K562 (cell line): ENCODE measurements around the gene CHML.

Experiments used
- ASH1L ChIP-seq: fragments of 450-650 bp; IDR thresholded peaks from 2 replicates; pipeline ENCODE4 v1.6.1; 2018; ENCODE audit warnings: borderline replicate concordance, mild to moderate bottlenecking, low read depth; ENCODE audit not compliant: partially characterized antibody
- CBX8 ChIP-seq: fragments of 200-600 bp; sonication (generic); IDR thresholded peaks from 2 replicates; pipeline ENCODE4 v1.6.1; 2012; ENCODE audit warnings: borderline replicate concordance, mixed run types, low read depth, mild to moderate bottlenecking, moderate library complexity, mixed read lengths, low read length, control low read depth, inconsistent platforms; ENCODE audit not compliant: poor library complexity, severe bottlenecking; ENCODE audit errors: extremely low read depth
- DNMT1 ChIP-seq: fragments of 450-650 bp; IDR thresholded peaks from 2 replicates; pipeline ENCODE4 v1.6.1; 2016; ENCODE audit warnings: antibody characterized with exemption, mild to moderate bottlenecking
- FOXJ2 ChIP-seq: fragments of 200-800 bp; sonication (Bioruptor generic); IDR thresholded peaks from 2 replicates; pipeline ENCODE4 v1.6.1; 2016; ENCODE audit warnings: missing genetic modification characterization, missing compliant biosample characterization
- GABPA ChIP-seq: fragments of 200-800 bp; sonication (Bioruptor generic); conservative IDR thresholded peaks from 2 replicates; pipeline ENCODE4 v1.6.1; 2016; ENCODE audit warnings: low read depth, missing genetic modification characterization, missing compliant biosample characterization
- POLR2A ChIP-seq: fragments of 450-650 bp; conservative IDR thresholded peaks from 2 replicates; pipeline ENCODE4 v1.6.1; 2016
- POLR2AphosphoS5 ChIP-seq: IDR thresholded peaks from 2 replicates; pipeline ENCODE4 v1.6.1; 2011; ENCODE audit warnings: mild to moderate bottlenecking, low read depth, low read length, moderate library complexity; ENCODE audit not compliant: control insufficient read depth, insufficient read depth
- POU5F1 ChIP-seq: fragments of 150-350 bp; IDR thresholded peaks from 2 replicates; pipeline ENCODE4 v1.6.1; 2014; ENCODE audit warnings: borderline replicate concordance, low read length, low read depth, mild to moderate bottlenecking; ENCODE audit not compliant: partially characterized antibody
- RBM34 ChIP-seq: fragments of 200-400 bp; formaldehyde crosslinking; IDR thresholded peaks from 2 replicates; pipeline ENCODE4 v1.6.1; 2018; ENCODE audit warnings: low read length, borderline replicate concordance; ENCODE audit not compliant: insufficient read depth
- SMARCC2 ChIP-seq: fragments of 450-650 bp; IDR thresholded peaks from 2 replicates; pipeline ENCODE4 v1.6.1; 2017; ENCODE audit warnings: antibody characterized with exemption, moderate library complexity, mild to moderate bottlenecking, low read depth
- TF ChIP-seq, protein P1 (sequence below): fragments of 450-650 bp; IDR thresholded peaks from 2 replicates; pipeline ENCODE4 v1.6.1; 2016
- TF ChIP-seq, protein P2 (sequence below): sonication (generic); formaldehyde crosslinking; IDR thresholded peaks from 2 replicates; pipeline ENCODE4 v1.8.0; 2022; ENCODE audit warnings: mild to moderate bottlenecking, missing genetic modification reagents
- TF ChIP-seq, protein P3 (sequence below): IDR thresholded peaks from 2 replicates; pipeline ENCODE4 v1.6.1; 2011; ENCODE audit warnings: borderline replicate concordance, low read depth, mild to moderate bottlenecking, moderate library complexity, low read length; ENCODE audit not compliant: insufficient read depth, poor library complexity, severe bottlenecking

DNA sequence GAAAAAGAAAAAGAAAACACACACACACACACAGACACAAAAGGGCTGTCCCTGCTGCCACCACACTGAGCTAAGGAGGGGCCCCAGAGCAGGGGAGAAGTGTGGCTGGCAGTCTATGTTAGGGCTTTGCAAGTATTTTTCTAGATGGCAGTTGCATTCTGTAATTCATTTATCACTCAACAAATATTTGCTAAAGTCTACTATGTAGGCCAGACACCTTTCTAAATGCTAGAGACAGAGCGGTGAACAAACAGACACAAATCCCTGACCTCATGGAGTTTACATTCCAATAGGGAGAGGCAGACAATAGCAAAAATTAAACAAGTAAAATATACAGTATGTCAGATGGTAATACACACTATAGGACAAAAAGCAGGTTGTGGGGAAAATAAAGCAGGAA, 32.1 kb upstream of the CHML start:
- TF ChIP-seq, protein P1, sequence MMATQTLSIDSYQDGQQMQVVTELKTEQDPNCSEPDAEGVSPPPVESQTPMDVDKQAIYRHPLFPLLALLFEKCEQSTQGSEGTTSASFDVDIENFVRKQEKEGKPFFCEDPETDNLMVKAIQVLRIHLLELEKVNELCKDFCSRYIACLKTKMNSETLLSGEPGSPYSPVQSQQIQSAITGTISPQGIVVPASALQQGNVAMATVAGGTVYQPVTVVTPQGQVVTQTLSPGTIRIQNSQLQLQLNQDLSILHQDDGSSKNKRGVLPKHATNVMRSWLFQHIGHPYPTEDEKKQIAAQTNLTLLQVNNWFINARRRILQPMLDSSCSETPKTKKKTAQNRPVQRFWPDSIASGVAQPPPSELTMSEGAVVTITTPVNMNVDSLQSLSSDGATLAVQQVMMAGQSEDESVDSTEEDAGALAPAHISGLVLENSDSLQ: no peak
- no peak for TF ChIP-seq POLR2A
- no peak for TF ChIP-seq CBX8
- no peak for TF ChIP-seq SMARCC2
- TF ChIP-seq, protein P2, sequence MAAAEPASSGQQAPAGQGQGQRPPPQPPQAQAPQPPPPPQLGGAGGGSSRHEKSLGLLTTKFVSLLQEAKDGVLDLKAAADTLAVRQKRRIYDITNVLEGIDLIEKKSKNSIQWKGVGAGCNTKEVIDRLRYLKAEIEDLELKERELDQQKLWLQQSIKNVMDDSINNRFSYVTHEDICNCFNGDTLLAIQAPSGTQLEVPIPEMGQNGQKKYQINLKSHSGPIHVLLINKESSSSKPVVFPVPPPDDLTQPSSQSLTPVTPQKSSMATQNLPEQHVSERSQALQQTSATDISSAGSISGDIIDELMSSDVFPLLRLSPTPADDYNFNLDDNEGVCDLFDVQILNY: no peak
- TF ChIP-seq RBM34: no peak
- no peak for TF ChIP-seq POLR2AphosphoS5
- TF ChIP-seq DNMT1: no peak
- no peak for TF ChIP-seq FOXJ2 (tag)
- TF ChIP-seq GABPA (tag): no peak
- TF ChIP-seq POU5F1: no peak
- no peak for TF ChIP-seq ASH1L
- TF ChIP-seq, protein P3, sequence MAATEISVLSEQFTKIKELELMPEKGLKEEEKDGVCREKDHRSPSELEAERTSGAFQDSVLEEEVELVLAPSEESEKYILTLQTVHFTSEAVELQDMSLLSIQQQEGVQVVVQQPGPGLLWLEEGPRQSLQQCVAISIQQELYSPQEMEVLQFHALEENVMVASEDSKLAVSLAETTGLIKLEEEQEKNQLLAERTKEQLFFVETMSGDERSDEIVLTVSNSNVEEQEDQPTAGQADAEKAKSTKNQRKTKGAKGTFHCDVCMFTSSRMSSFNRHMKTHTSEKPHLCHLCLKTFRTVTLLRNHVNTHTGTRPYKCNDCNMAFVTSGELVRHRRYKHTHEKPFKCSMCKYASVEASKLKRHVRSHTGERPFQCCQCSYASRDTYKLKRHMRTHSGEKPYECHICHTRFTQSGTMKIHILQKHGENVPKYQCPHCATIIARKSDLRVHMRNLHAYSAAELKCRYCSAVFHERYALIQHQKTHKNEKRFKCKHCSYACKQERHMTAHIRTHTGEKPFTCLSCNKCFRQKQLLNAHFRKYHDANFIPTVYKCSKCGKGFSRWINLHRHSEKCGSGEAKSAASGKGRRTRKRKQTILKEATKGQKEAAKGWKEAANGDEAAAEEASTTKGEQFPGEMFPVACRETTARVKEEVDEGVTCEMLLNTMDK: no peak
